ENCODE measurements around the gene ZBTB48.
A peak's percentile ranks its signal among the peaks of the same experiment; 100 is the strongest.

Gene ZBTB48

DNA sequence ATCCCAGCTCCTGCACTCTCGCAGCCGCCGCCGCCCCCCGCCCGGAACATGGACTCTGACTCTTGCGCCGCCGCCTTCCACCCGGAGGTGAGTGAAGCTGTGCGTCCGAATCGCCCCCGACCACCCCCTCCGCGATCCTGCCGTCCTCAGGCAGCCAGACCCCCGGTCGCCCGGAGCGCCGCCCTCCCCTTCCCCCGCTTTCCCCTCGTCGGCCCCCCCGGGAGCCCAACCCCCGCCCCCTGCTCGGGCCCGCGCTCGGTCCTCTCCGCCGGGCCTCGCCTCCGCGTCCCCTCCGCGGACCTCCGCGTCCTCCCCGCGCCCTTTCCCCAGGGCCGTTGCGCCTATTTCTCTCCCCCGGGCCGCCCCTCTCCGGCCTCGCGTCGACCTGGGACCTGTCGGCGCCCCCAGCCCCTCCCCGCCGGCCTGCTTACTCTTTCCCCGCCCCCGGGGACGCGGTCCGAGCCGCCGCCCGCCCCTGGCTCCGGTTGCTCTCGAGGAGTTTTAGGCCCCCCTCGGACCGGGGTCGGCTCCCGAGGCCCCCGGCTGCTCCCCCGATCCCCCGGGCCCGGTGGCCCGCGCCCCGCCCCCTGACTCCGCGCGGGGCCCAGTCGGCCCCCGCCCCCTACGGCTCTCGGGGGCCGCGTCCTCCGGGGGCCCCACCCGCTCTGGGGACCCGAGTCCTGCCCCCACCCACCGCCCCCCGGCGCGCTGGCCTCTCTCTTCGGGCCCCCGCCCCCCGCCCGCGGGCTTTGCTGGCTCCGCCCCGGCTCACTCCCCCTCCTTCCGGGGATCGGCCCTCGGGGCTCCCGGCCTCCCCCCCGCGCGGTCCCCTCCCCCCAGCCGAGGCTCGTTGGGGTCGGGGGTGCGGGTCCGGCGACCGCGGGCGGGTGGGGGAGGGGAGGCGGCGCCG lies 34.5 kb downstream of the ZBTB48 start:
- DNase-seq (ENCODE audit: low spot score), result peak; percentile 43

DNA sequence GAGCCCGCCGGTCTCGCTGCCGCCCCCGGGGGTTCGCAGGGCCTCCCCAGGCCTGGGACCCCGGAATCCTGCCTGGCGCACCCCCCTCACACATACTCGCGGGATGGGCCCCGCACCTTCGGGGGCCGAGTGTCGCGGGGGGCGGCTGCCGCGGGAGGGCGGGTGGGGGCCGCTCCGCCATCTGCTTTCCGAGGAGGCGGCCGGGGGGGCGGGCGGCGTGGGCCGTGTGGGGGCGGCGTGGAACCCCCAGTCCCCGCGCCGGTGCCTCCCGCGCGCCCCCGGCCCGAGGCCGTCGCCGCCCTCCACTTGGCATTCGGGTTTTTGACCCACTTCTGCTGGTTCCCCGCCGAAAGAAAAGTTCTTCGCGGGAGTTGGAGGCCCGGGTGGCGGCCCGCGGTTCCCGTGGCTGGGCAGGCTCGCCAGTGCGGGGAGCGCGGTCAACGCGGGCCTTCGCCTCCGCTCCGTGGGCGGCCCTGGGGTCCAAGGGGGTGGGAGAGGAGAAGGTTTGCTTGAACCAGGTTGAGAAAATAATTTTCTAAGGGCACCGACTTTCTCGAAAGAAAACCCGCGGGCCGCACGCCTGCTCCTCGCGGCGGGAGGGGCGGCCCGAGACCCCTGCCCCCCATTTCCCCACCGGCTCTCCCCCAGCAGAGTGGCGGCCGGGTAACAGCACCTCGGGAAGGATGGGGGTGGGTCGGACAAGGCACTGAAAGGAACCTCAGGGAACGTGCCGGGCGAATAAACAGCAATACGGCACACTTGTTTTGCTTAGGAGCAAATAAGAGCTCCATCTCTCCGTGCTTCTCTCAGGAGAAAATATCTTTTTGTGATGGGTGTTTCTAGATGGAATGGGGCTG lies 35.4 kb downstream of the ZBTB48 start:
- no peak for DNase-seq (ENCODE audit: low spot score)

DNA sequence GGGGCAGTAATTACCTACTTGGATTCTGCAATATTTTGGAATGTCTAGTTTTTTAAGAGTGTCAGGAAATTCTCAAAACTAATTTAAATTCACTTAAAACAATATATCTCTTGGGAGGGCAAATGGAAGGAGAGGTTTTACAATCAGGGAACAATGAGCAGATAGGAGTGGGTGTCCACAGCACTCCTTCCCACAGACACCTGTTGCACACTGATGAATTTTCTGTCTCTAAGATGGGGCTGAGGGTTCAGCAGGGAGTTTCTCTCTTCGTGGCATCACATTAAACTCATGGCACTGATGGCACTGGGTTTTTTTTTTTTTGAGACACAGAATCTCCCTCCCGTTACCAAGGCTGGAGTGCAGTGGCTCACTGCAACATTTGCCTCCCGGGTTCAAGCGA lies 39.3 kb downstream of the ZBTB48 start:
- no peak for DNase-seq (ENCODE audit: low spot score)

DNA sequence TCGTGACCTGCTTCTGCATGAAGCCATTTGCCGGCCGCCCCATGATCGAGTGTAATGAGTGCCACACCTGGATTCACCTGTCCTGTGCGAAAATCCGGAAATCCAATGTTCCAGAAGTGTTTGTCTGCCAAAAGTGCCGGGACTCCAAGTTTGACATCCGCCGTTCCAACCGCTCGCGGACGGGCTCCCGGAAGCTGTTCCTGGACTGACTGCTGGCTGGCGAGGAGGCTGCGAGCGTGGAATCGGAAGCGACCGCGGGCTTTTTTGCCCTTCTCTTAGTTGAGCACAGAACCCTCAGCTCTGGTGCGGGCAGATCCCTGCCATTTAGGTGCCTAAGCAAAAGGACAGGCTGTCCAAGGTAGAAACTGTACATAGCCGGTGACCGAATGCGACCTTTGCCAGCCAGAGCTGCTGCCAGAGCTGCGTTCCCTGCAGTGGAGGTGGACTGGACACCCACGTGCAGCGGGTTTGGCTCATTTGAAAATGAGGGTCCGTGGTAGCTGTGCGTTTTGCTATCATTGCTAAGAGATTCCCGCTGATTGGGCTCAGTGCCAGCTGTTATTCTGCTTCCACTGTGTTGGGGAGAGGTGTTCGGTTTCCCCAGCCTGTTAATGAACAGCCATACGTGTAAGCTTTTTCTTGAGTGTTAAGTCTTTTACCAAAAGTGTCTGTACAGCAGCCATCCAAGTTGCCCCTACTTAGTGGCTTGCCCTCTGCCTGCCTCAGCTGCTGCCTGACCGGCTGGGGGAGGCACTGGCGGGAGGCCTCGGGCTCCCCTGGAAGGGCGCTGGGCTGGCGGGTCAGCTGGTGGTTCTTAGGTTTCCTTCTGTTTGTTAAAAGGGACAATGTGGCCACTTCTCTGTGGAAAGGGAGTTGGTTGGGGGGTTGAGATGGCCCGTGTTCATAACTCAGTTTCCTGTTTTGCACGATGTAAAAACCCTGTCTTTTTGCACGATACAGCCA lies 41.9 kb downstream of the ZBTB48 start:
- DNase-seq (ENCODE audit: low spot score), result no peak

DNA sequence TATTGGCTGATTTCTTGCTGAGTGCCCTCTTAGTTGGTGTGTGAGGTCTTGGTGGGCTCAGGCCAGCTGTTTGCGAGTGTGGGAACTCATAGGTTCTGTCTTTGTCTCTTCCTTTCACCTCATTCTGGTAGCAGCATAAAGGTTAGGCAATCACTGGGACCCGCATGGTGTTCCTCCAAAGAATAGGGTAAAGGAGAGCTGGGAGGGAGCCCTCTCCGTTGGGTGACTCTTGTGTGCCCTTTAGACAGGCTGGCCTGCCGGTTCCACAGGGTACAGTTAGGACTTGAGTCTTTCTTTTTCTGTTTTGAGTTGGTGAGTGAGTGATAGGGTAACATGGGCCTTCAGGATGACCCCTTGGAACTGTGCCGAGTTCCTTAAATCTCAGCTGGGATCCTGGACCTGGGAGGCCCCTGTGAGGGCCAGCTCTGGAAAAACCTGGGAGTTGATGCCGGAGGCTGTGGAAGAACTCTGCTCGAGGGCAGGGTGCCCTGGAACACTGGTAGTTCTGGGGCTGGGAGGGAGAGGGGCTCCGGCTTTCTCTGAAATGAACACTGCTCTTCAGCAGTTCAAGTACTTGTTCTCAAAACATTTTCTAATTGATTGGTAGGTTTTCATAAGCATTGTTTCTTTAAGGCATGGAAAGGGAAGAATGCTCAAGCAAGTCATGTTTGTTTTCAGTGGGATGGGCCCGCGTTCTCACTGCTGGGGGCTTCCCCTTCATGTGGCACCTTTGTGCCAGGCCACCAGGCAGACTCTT lies 42.8 kb downstream of the ZBTB48 start:
- DNase-seq (ENCODE audit: low spot score), result no peak

DNA sequence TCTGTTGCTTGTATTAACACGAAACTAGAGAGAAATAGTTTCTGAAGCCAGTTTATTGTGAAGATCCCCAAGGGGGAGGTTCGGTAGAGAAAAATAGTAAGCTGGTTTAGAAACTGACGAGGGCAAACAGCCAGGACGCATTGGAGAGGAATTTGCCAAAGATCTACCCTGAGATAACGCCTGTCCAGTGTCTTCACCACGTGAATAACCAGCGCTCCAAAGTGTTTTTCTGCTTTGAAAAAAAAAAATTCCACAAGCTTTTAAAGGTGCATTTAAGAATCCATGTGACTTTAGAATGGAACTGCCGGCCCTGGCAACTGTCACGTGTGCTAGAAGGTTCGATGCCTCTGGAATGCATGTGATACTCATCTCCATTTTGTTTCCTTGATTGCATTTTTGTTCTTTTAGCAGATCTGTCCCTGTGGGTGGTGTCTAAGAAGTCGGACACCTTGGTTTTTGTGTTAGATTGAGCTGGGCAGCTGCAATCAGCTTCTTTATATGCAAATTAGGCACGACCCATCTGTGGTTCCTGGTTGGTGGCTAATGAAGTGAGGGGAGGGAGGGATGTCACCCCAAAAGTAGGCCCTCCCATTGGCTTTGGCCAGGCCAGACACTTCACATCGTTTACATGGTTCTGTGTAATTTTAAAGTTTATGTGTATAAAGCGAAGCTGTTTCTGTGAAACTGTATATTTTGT lies 43.6 kb downstream of the ZBTB48 start:
- no peak for DNase-seq (ENCODE audit: low spot score)

DNA sequence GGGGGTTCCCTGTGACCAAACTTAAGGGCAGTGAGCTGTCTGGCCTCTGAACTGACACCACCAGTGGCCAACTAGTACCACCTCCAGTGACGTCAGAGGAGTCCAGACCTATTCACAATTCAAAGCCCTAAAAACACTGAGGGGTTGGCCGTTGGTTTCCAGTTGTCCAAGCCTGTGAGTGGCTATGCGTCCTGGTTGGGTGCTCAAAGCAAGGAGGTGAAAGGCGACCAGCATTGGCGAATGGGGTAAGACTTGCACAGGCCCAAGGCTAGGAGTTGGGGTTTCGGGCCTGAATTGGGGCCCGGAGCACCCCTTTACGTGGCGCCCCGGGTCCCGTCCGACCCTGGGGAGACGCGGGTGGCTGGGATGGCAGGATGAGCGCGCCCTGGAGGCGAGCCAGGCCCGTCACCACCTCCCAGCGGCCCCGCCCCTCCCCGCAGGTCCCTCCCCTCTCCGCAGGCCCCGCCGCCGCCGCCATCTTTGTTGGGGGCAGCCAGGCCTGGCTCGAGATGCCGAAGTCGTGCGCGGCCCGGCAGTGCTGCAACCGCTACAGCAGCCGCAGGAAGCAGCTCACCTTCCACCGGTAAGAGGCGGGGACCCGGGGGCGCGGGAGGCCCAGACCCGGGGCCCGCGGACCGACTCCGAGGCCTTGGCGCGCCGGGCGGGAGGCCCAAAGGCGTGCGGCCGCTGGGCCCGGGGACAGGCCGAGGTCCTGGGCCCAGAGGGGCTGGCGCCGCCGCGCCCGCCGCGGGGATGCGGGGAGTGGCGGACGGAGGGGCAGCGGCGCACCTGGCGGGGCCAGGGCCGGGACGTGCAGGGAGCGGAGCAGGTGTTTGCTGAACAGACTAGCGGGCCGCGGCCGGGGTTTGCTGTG lies 45.2 kb downstream of the ZBTB48 start, which contains the start of gene THAP3:
THAP3 (plus strand) TSS at position 159 of the 874 bp plus-strand sequence; CDS start at position 510, 351 bp downstream.
- peak; percentile 93 for DNase-seq (ENCODE audit: low spot score)

DNA sequence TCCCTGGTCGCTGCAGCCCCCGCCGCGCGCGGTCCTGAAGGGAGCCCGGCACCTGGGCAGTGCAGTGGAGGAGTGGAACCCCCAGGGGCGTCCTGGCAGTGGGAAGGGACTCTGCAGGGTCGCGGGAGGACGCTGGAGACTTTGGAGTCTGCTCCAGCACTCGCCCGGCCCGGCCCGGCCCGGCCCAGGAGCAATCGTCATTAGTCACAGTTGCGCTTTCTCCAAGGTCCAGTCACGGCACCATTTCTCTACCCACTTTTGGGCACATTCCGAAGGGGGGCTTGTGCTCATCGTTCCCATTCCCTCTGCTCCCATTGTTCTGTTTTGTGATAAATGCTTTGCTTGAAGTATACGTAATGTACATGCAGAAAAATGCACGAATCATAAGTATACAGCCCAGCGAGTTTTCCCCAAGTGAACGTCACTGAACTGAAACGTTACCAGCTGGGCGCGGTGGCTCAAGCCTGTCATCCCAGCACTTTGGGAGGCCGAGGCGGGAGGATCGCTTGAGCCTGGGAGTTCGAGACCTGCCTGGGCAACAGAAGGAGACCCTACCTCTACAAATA lies 45.9 kb downstream of the ZBTB48 start:
- DNase-seq (ENCODE audit: low spot score), result peak; percentile 75

DNA sequence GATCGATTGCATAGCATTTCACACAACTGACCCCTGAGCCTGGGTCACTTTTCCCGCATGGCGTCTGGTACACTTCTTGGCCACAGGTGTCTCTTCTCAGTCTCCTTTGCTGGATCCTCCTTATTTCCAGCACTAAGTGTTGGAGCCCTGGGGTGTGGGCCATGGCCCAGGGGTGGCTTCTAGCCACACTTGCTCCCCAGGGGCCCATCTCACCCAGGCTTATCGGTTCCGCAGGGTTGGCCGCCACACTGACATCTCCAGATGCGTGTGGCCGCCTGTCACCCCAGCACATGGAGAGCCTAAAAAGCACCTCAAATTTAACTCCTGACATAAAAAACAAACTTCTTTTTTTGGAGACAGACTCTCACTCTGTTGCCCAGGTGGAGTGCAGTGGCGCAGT lies 47.2 kb downstream of the ZBTB48 start:
- no peak for DNase-seq (ENCODE audit: low spot score)

DNA sequence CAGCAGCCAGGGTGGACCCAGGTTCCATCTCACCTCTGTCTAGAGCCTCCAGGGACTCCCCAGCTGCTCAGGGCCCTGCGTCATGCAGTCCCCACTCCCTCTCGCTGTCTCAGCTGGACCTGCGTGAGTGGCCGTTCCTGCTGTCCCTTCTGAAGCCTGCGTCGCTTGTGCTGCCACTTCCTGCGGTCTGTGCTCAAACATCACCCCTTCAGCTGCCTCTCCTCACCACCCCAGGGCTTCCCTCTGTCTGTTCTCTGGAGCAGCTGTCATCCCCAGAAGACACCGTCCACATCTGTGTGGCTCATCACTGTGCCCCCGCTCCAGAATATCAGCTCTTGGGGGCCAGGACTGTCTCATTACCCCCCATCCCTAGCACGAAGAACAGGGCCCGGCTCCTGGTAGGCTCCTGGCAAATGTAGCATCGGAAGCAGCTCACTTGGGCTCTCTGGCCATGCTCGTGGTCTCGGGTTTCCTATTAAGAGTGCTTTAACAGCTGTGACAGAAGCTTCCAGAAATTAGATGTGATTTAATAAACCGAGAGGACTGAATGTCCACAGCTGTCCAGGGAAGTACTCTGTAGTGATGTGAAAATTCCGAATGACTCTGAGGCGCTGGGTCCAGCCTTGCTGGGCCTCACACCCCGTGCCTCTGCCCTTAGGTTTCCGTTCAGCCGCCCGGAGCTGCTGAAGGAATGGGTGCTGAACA lies 48.2 kb downstream of the ZBTB48 start:
- no peak for DNase-seq (ENCODE audit: low spot score)

DNA sequence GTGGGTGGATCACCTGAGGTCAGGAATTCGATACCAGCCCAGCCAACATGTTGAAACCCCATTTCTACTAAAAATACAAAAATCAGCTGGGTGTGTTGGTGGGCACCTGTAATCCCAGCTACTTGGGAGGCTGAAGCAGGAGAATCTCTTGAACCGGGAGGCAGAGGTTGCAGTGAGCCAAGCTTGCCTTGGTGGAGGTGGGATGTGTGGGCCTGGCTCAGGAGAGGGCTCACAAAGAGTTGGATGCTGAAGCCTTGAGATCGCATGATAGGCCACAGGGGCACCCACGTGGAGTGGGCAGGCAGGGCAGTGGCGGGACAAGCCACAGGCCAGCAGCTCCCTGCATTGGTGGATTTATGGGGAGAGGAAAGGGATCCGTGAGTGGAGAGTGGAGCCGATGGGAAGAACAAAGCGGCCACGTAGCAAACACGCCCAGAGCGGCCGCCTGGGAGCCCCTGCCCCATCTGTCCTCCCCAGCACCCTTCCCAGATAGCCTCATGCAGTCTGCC lies 49.2 kb downstream of the ZBTB48 start:
- DNase-seq (ENCODE audit: low spot score), result no peak

DNA sequence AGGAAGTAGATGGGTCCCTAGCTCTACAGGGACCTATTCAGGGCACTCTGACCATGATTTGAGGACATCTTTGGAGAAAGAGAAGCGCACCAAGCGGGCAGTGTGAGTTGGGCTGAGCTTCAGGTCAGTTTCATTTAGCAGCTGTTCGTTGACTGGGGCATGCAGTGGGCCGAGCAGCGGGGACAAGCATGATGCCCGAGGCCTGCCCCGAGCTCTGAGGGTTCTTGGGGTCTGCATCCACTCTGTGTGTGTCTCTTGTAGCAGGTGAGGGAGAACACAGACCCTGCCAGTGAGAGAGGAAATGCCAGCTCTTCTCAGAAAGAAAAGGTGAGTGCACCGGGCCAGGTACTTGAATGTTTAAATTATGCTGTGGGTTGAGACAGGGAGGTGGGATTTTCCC lies 50.2 kb downstream of the ZBTB48 start:
- DNase-seq (ENCODE audit: low spot score), result no peak

DNA sequence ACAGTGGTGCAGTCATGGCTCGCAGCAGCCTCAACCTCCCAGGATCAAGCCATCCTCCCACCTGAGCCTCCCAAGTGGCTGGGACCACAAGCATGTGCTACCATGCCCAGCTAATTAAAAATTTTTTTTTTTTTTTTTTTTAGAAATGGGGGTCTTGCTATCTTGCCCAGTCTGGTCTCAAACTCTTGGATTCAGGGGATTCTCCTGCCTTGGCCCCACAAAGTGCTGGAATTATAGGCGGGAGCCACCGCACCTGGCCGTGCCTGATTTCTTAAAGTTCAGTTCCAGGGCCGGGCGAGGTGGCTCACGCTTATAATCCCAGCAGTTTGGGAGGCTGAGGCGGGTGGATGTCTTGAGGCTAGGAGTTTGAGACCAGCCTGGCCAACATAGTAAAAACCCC lies 51.3 kb downstream of the ZBTB48 start:
- no peak for DNase-seq (ENCODE audit: low spot score)

DNA sequence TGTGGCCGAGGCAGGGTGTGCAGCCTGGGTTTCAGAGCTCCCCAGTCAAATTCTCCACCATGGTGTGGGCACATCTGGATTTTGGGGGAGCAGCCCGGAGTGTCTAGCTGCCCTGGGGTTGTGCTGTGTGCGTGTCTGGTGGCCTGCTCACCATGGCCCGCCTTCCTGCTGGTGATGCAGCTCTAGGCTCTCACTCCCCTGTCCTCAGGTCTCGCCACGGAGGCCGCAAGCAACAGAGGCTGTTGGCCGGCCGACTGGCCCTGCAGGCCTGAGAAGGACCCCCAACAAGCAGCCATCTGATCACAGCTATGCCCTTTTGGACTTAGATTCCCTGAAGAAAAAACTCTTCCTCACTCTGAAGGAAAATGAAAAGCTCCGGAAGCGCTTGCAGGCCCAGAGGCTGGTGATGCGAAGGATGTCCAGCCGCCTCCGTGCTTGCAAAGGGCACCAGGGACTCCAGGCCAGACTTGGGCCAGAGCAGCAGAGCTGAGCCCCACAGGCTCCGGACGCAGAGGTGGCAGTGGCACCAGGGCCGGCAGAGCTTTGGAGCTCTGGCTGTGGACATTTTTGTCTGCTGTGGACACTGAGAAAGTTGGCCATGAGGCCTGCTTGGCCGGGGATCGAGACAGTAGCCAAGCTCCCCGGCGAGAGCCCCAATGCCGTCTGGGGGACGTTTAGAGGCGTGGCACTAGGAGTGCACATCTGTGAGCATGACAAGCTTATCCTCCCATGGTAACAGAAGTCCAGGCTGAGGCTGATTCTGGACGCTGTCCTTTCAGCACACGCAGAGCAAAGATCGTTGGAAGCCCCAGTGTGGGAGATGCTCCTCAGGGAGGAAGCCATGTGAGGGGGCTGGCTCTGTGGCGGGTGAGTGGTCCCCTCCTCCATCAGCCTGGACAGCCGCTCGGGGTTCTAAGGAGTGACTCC lies 53.1 kb downstream of the ZBTB48 start:
- DNase-seq (ENCODE audit: low spot score), result no peak

DNA sequence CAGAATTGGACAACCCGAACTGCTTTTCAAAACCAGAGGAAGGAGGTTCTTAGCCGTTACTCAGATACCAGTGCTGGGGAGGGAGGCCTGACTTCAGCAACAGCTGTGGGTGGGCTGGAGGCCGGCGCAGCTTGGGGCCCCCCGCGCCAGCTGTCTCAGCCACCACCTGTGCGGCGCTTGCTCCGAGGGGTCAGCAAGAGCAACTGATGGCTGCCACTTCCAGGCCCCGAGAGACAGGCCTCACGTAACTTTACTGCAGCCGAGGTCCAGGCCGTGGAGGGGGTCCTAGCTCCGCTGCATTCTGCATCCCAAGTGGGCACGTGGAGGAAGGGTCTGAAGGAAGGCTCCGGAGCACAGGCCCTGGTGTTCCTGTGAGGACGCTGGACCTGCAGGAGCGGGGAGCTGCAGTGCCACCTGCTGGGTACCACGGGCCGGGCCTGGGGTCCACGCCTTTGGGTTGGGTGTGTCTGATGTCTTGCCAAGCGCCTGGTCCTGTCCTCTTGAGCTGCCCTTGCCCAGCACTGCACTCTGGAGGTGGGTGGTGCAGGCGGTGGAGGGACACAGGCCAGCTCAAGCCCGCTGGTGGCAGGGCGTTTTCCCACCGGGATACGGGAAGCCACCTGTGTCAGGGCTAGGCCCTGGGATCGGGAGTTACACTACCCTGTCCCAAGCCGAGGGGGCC lies 54.7 kb downstream of the ZBTB48 start:
- DNase-seq (ENCODE audit: low spot score), result peak; percentile 40

DNA sequence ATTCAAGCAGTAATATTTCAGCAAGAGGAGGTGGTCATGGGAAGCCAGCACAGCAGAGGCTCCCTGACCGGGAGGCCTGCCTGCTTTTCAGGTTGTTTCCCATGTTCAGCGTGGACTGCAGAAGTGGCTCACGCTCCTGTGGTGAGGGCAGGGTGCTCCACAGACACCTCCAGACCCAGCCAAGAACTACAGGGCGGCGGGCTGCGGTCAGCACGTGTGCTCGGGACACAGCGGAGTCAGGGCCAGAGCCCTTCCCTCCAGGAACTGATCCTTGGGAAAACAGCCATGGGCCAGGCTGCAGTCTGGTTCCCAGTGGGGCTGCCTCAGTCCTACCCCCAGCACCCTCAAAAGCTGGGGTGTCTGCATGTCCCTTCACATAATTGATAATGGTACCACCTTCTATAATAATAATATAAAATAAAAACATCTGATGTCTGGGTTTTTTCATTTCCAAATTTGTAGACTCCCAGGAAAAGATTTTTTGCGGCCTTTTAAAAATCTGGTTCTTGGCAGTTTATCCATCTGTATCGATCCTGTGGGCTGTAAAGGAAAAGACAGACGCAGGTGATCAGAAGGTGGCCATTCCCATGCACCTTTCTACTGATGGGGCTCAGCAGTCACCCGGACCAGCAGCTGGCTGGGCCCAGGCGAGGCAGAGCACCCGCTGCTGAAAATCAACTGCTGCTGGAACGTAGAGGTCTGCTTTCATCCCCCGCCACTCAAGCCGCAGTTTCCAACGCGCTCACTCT lies 55.5 kb downstream of the ZBTB48 start:
- DNase-seq (ENCODE audit: low spot score), result no peak

Data from RKO (cell line).